KMS-11 (cell line): ENCODE measurements around the gene RAP1GAP2.

Experiments used
- H2AFZ ChIP-seq: fragments of 200-600 bp; sonication (generic); 2 replicates; pipeline ENCODE4 v1.6.1; 2016; ENCODE audit warnings: antibody characterized with exemption, mixed run types, low read depth
- H3K27ac ChIP-seq: fragments of 200-600 bp; sonication (generic); 2 replicates; pipeline ENCODE4 v1.6.1; 2016; ENCODE audit warnings: mild to moderate bottlenecking, mixed run types
- H3K27me3 ChIP-seq: fragments of 200-600 bp; sonication (generic); 2 replicates; pipeline ENCODE4 v1.6.1; 2017; ENCODE audit warnings: mild to moderate bottlenecking, low read depth, mixed run types, moderate library complexity; ENCODE audit not compliant: insufficient read depth
- H3K36me3 ChIP-seq: fragments of 200-600 bp; sonication (generic); 2 replicates; pipeline ENCODE4 v1.6.1; 2017; ENCODE audit warnings: mild to moderate bottlenecking, mixed run types; ENCODE audit not compliant: insufficient read depth
- H3K4me1 ChIP-seq: fragments of 200-600 bp; sonication (generic); 2 replicates; pipeline ENCODE4 v1.6.1; 2016; ENCODE audit warnings: mild to moderate bottlenecking, low read depth, mixed run types; ENCODE audit not compliant: poor library complexity, severe bottlenecking
- H3K4me2 ChIP-seq: fragments of 200-600 bp; sonication (generic); 2 replicates; pipeline ENCODE4 v1.7.0; 2016; ENCODE audit warnings: mild to moderate bottlenecking, mixed run types
- H3K4me3 ChIP-seq: fragments of 200-600 bp; sonication (generic); IDR thresholded peaks from 2 replicates; pipeline ENCODE4 v1.6.1; 2017; ENCODE audit warnings: low read depth, low read length, mixed read lengths; ENCODE audit not compliant: insufficient read depth
- H3K79me2 ChIP-seq: fragments of 200-600 bp; sonication (generic); 2 replicates; pipeline ENCODE4 v1.6.1; 2016; ENCODE audit warnings: low read depth, mixed run types; ENCODE audit not compliant: insufficient read depth
- H3K9ac ChIP-seq: fragments of 200-600 bp; sonication (generic); 2 replicates; pipeline ENCODE4 v1.6.1; 2016; ENCODE audit warnings: mild to moderate bottlenecking, mixed run types
- H4K20me1 ChIP-seq: fragments of 200-600 bp; sonication (generic); 2 replicates; pipeline ENCODE4 v1.6.1; 2016; ENCODE audit warnings: mild to moderate bottlenecking, mixed run types; ENCODE audit not compliant: insufficient read depth
- TF ChIP-seq, protein P1 (sequence below): fragments of 200-600 bp; sonication (generic); conservative IDR thresholded peaks from 2 replicates; pipeline ENCODE4 v1.6.1; 2017; ENCODE audit warnings: low read depth, mild to moderate bottlenecking, antibody characterized with exemption, low read length, moderate library complexity, mixed read lengths

Gene RAP1GAP2

GRCh38 chr17:2943981-2944380, 147.7 kb downstream of the RAP1GAP2 start:
- Histone ChIP-seq H3K27me3 (peaks cover 9% of the 10 kb centered on the region; the same call in 1 of the 2 replicates), H3K4me1 (no peaks in the 10 kb centered on the region), H3K79me2 (no peaks in the 10 kb centered on the region), H2AFZ (no peak overlapping the region), H4K20me1 (no peaks in the 10 kb centered on the region), H3K4me3 (no peak overlapping the region), H3K36me3 (no peaks in the 10 kb centered on the region), H3K27ac (no peak overlapping the region), H3K4me2 (no peak overlapping the region), H3K9ac (no peak overlapping the region)
- TF ChIP-seq, protein P1, sequence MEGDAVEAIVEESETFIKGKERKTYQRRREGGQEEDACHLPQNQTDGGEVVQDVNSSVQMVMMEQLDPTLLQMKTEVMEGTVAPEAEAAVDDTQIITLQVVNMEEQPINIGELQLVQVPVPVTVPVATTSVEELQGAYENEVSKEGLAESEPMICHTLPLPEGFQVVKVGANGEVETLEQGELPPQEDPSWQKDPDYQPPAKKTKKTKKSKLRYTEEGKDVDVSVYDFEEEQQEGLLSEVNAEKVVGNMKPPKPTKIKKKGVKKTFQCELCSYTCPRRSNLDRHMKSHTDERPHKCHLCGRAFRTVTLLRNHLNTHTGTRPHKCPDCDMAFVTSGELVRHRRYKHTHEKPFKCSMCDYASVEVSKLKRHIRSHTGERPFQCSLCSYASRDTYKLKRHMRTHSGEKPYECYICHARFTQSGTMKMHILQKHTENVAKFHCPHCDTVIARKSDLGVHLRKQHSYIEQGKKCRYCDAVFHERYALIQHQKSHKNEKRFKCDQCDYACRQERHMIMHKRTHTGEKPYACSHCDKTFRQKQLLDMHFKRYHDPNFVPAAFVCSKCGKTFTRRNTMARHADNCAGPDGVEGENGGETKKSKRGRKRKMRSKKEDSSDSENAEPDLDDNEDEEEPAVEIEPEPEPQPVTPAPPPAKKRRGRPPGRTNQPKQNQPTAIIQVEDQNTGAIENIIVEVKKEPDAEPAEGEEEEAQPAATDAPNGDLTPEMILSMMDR = no peak

GRCh38 chr17:2945299-2945698, 149.1 kb downstream of the RAP1GAP2 start:
- H2AFZ ChIP-seq = no peak overlapping the region
- H4K20me1 ChIP-seq = no peaks in the 10 kb centered on the region
- H3K27ac ChIP-seq = no peak overlapping the region
- H3K79me2 ChIP-seq = no peaks in the 10 kb centered on the region
- TF ChIP-seq, protein P1 = no peak
- H3K27me3 ChIP-seq = peaks cover 6% of the 10 kb centered on the region; the same call in 1 of the 2 replicates
- H3K9ac ChIP-seq = no peak overlapping the region
- H3K4me3 ChIP-seq = no peak overlapping the region
- no peaks in the 10 kb centered on the region for H3K4me1 ChIP-seq
- no peak overlapping the region for H3K4me2 ChIP-seq
- H3K36me3 ChIP-seq = no peaks in the 10 kb centered on the region

DNA sequence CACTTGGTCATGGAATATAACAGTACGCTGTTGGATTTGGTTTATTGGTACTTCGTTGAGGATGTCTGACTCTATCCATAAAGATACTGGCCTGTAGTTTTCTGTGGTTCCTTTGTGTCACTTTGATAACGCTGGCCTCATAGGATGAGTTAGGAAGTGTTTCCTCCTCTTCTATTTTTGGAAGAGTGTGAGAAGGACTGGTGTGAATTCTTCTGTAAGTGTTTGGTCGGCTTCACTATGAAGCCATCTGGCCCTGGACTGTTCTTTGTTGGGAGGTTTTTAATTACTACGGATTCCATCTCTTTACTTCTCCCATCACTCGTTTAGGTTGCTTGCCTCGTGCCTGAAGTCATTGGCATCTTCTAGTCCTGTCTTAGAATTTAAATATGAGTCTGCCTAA, 149.9 kb downstream of the RAP1GAP2 start:
- no peak overlapping the region for H3K4me3 ChIP-seq
- H3K27me3 ChIP-seq = peaks cover 6% of the 10 kb centered on the region; the same call in 1 of the 2 replicates
- no peak overlapping the region for H3K27ac ChIP-seq
- no peaks in the 10 kb centered on the region for H3K36me3 ChIP-seq
- H3K79me2 ChIP-seq = no peaks in the 10 kb centered on the region
- no peaks in the 10 kb centered on the region for H4K20me1 ChIP-seq
- H3K4me2 ChIP-seq = no peak overlapping the region
- H2AFZ ChIP-seq = no peak overlapping the region
- H3K4me1 ChIP-seq = no peaks in the 10 kb centered on the region
- no peak overlapping the region for H3K9ac ChIP-seq
- TF ChIP-seq, protein P1 = no peak

DNA sequence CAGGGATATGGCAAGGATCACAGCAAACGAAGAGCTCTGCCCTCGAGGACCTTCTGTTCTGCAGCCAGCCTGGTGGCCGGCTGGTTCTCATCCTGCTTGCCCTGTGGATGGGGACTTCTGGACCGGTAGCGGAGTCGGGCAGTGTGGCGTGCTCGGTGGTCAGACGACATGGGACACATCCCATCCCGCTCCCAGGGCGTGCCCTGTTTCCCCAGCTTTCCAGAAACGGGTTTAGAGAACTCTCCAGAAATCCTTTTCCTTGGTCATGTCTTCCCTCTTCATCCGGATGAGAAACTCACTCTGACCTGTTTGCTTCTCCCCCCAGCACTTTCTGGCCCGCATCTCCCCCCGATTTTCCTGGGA, 151.3 kb downstream of the RAP1GAP2 start:
- Histone ChIP-seq H2AFZ (no peak overlapping the region), H3K27ac (no peak overlapping the region), H3K36me3 (no peaks in the 10 kb centered on the region), H3K9ac (no peak overlapping the region), H3K4me1 (no peaks in the 10 kb centered on the region), H3K27me3 (peaks cover 6% of the 10 kb centered on the region; the same call in 1 of the 2 replicates), H3K4me3 (no peak overlapping the region), H3K4me2 (no peak overlapping the region), H4K20me1 (no peaks in the 10 kb centered on the region), H3K79me2 (no peaks in the 10 kb centered on the region)
- TF ChIP-seq, protein P1 = no peak
